Measurements from ENCODE around the gene SMCO3. TPM values are rescaled to one million over a fixed set of nuclear protein-coding genes. Genes with fewer than 3 reads are reported as not detected.

The SMCO3 gene
- total and polyA plus RNA-seq, 2 of the 8 experiments (the other 6 are each of a cell fraction or from before 2014, with no cell fraction given): not detected

DNA sequence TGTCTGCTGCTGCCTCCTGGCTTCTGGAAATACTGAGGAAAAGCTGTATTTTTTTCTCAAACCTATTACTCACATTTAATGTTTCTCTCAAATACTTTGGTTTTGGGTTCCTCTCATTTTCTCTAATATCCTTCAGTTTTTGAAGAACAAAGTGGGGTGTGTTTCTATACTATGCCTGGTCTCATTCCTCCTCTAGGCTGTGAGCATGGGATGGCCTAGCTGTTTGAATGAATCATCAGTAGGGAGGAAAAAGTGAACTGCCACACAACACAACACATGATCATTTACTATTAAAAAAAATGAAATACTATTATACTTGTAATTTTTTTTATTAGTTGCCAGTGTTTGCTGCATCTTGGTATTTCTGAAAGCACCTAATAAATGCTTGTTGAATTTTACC lies 11.3 kb upstream of the SMCO3 start (continued):
- TF ChIP-seq CBX5 (IDR thresholded peaks at IDR 0.05; ENCODE audit: low read depth, low read length): no peak
- no peak for TF ChIP-seq EZH2 (IDR thresholded peaks at IDR 0.05; ENCODE audit: low read depth, low read length, severe bottlenecking)
- TF ChIP-seq SUZ12 (IDR thresholded peaks at IDR 0.05; ENCODE audit: low read length): no peak

Measured in H1 (cell line).